Lower leg skin (tissue), 4 donors: Measurements from ENCODE around the gene MYPN. TPM values are rescaled to one million over a fixed set of nuclear protein-coding genes. Genes with fewer than 3 reads are reported as not detected.

ENCODE experiments used
- DNase-seq, 2 donors: peaks; one replicate each; pipeline ENCODE4 v3.0.0-alpha.2; 2019; ENCODE audit warnings: low spot score in 2 of 2
- H3K4me3 ChIP-seq: fragments of 200-600 bp; sonication (generic); 2 replicates; pipeline ENCODE4 v1.5.1; 2017; ENCODE audit warnings: mild to moderate bottlenecking, low read depth; ENCODE audit not compliant: poor library complexity, severe bottlenecking
- CTCF ChIP-seq, 3 donors: fragments of 450-650 bp; IDR thresholded peaks; one replicate each; pipeline ENCODE4 v1.5.1; 2016; ENCODE audit warnings: antibody characterized with exemption in 3 of 3, mild to moderate bottlenecking in 3 of 3, moderate library complexity in 2 of 3
- POLR2A ChIP-seq, 2 donors: fragments of 450-650 bp; IDR thresholded peaks; one replicate each; pipeline ENCODE4 v1.6.1; 2016 to 2017; ENCODE audit warnings: antibody characterized with exemption in 2 of 2, mild to moderate bottlenecking in 1 of 2, moderate library complexity in 1 of 2
- WGBS, 2 donors: methylation state at CpG; one replicate each; pipeline ENCODE4 v1.1.5; 2018; 5-methylcytosine and 5-hydroxymethylcytosine counted together
- intact Hi-C: fragments of 100-400 bp; cut with DNase I; formaldehyde crosslinking; loops from one replicate; pipeline ENCODE4 v1.15.0; 2023; ENCODE audit warnings: low total_unique reads
- total RNA-seq, 4 donors: library from RNA; depleted of rRNA; stranded (reverse); fragments of >200 nt; gene quantifications; one replicate each; pipeline ENCODE4 v1.1.0, GENCODE V29; 2016

The MYPN gene
- total RNA-seq, 4 donors from 2014 or later: 0.52 TPM; not detected in 3

DNA sequence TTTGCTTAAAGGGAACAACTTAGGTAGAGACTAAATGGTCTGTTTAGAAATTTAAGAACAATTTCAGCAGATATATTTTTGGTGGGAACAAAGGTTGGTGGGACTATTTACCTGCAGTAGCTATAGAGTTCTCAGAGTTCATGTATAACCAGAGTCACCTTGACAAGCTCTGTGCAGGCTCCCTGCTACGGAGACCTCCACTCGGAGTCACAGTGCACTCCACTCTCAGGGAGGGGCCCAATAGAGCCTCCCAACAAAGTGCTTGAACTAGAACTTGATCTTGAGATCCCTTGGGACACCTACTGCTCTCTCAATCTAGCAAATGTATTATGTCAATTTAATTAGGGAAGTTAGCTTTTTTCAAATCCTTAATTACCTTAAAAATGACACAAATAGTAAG is 2.3 kb downstream of the MYPN start:
- intact Hi-C loops: no loop called here
- H3K4me3 ChIP-seq: no peak overlapping the region
- WGBS, 2 donors: 82 to 97% methylated on average over 2 of the region's 2 CpGs
- DNase-seq: no peak
- no peak for TF ChIP-seq CTCF (IDR thresholded peaks at IDR 0.05)
- no peak for TF ChIP-seq POLR2A (IDR thresholded peaks at IDR 0.05)

DNA sequence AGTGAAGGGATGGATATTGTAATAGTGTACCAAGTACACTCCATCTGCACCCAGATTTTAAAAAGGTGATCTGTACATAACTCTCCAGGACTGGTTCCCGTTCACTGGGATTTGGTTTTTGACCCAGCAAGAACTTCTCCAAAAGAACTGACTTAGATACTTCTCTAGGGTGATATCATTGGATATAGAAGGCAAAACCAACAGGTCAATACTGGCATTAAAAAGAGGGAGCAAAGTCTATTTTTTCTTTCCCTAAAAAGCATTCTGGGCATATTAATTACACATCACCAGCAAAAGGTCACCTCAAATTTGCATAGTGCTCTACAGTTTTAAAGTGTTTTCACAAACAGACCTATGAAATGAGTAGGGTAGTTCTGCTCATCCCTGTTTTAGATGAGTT is 3.5 kb downstream of the MYPN start:
- DNase-seq: no peak
- 96 to 98% methylated on average over 1 of the region's 1 CpG for WGBS, 2 donors
- no peak overlapping the region for H3K4me3 ChIP-seq
- TF ChIP-seq CTCF (IDR thresholded peaks at IDR 0.05) (no peak), POLR2A (IDR thresholded peaks at IDR 0.05) (no peak)
- intact Hi-C loops: no loop called here

DNA sequence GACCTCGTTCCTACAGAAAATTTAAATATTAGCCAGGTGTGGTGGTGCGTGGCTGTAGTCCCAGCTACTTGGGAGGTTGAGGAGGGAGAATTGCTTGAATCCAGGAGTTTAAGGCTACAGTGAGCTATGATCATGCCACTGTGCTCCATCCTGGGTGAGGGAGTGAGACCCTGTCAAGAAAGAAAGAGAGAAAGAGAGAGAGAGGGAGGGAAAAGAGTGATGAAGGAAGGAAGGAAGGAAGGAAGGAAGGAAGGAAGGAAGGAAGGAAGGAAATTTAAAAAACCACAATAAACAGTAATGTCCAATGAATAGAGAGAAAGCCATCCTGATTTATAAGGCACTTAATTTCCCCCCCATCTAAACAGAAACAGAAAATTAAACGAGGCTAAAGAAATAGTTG is 9.4 kb downstream of the MYPN start:
- DNase-seq: no peak
- TF ChIP-seq CTCF (IDR thresholded peaks at IDR 0.05) (no peak), POLR2A (IDR thresholded peaks at IDR 0.05) (no peak)
- intact Hi-C loops: no loop called here
- WGBS, 2 donors: 71 to 74% methylated on average over 3 of the region's 3 CpGs
- no peak overlapping the region for H3K4me3 ChIP-seq

- intact Hi-C loops: no loop called here
- DNase-seq: no peak
- WGBS, 2 donors: 76 to 86% methylated on average over 15 of the region's 15 CpGs
- TF ChIP-seq POLR2A (IDR thresholded peaks at IDR 0.05) (no peak), CTCF (IDR thresholded peaks at IDR 0.05) (no peak)
- H3K4me3 ChIP-seq: no peak overlapping the region
Observed at GRCh38 chr10:68121020-68121743, 11.9 kb downstream of the MYPN start.

GRCh38 chr10:68121852-68122251 is 12.6 kb downstream of the MYPN start:
- TF ChIP-seq CTCF (IDR thresholded peaks at IDR 0.05) (no peak), POLR2A (IDR thresholded peaks at IDR 0.05) (no peak)
- no peak overlapping the region for H3K4me3 ChIP-seq
- WGBS, 2 donors: 73 to 84% methylated on average over 9 of the region's 9 CpGs
- intact Hi-C loops: no loop called here
- DNase-seq: no peak

DNA sequence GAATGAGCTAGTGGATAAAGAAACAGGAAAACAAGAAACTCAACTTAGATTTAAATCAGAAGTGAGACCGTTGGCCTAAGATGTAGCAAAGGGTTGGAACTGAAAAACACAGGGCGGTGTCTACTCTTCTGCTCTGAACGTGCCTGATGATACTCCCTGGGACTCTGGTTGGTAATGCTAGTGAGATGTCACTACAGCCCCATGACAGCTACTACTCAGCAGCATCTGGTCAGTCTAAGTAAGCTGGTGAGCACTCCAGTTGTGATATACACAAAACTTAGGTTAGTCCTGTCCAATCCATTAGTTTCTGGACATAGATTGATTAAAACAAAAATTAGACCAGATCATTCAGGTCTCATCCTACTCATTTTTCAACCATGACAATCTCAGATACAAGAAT is 15.4 kb downstream of the MYPN start:
- no peak overlapping the region for H3K4me3 ChIP-seq
- WGBS, 2 donors: 77% methylated on average over 3 of the region's 3 CpGs
- no peak for DNase-seq
- intact Hi-C loops: no loop called here
- TF ChIP-seq CTCF (IDR thresholded peaks at IDR 0.05): no peak
- no peak for TF ChIP-seq POLR2A (IDR thresholded peaks at IDR 0.05)
